HG02943 (cell line): ENCODE data around the gene PTPN4.
A peak's percentile ranks its signal among the peaks of the same experiment; 100 is the strongest.

Experiments used
- ATAC-seq: cut with Tn5 transposase; IDR thresholded peaks from one replicate; pipeline ENCODE4 v1.9.1; 2021; ENCODE audit warnings: mild to moderate bottlenecking, low read depth, moderate library complexity; ENCODE audit not compliant: unreplicated experiment

PTPN4 gene

GRCh38 chr2:119759451-119760236 is at the start of gene PTPN4:
TSS of gene PTPN4 (plus strand) at chr2:119759922. CDS start at chr2:119809854, 49,932 bp downstream.
- ATAC-seq: peak; percentile 90

- ATAC-seq: no peak
Observed at GRCh38 chr2:119710281-119710680, 49.4 kb upstream of the PTPN4 start.

GRCh38 chr2:119711352-119711751 is 48.4 kb upstream of the PTPN4 start:
- no peak for ATAC-seq

- no peak for ATAC-seq
Observed at GRCh38 chr2:119712571-119712970, 47.2 kb upstream of the PTPN4 start.

- no peak for ATAC-seq
Observed at GRCh38 chr2:119713819-119714490, 45.8 kb upstream of the PTPN4 start.

GRCh38 chr2:119715409-119716283 is 44.1 kb upstream of the PTPN4 start:
- no peak for ATAC-seq

GRCh38 chr2:119716284-119716672 is 43.4 kb upstream of the PTPN4 start:
- ATAC-seq: no peak

- ATAC-seq: no peak
Observed at GRCh38 chr2:119718501-119719260, 41.0 kb upstream of the PTPN4 start.

- ATAC-seq: no peak
Observed at GRCh38 chr2:119719261-119719627, 40.5 kb upstream of the PTPN4 start.

- no peak for ATAC-seq
Observed at GRCh38 chr2:119721043-119721442, 38.7 kb upstream of the PTPN4 start.

GRCh38 chr2:119721462-119721861 is 38.3 kb upstream of the PTPN4 start:
- no peak for ATAC-seq

GRCh38 chr2:119721904-119722303 is 37.8 kb upstream of the PTPN4 start:
- ATAC-seq: no peak

- no peak for ATAC-seq
Observed at GRCh38 chr2:119723186-119723585, 36.5 kb upstream of the PTPN4 start.

- no peak for ATAC-seq
Observed at GRCh38 chr2:119723784-119724467, 35.8 kb upstream of the PTPN4 start.

- ATAC-seq: no peak
Observed at GRCh38 chr2:119724656-119725485, 34.9 kb upstream of the PTPN4 start.

GRCh38 chr2:119727493-119727892 is 32.2 kb upstream of the PTPN4 start:
- no peak for ATAC-seq

- ATAC-seq: no peak
Observed at GRCh38 chr2:119728421-119728820, 31.3 kb upstream of the PTPN4 start.

- no peak for ATAC-seq
Observed at GRCh38 chr2:119730671-119731177, 29.0 kb upstream of the PTPN4 start.

- ATAC-seq: no peak
Observed at GRCh38 chr2:119731983-119732382, 27.7 kb upstream of the PTPN4 start.
